Measurements from ENCODE around the gene BNIPL. TPM values are rescaled to one million over a fixed set of nuclear protein-coding genes. Genes with fewer than 3 reads are reported as not detected.

Gene BNIPL
- total RNA-seq, 1 experiment from 2014 or later = 0.46 TPM

DNA sequence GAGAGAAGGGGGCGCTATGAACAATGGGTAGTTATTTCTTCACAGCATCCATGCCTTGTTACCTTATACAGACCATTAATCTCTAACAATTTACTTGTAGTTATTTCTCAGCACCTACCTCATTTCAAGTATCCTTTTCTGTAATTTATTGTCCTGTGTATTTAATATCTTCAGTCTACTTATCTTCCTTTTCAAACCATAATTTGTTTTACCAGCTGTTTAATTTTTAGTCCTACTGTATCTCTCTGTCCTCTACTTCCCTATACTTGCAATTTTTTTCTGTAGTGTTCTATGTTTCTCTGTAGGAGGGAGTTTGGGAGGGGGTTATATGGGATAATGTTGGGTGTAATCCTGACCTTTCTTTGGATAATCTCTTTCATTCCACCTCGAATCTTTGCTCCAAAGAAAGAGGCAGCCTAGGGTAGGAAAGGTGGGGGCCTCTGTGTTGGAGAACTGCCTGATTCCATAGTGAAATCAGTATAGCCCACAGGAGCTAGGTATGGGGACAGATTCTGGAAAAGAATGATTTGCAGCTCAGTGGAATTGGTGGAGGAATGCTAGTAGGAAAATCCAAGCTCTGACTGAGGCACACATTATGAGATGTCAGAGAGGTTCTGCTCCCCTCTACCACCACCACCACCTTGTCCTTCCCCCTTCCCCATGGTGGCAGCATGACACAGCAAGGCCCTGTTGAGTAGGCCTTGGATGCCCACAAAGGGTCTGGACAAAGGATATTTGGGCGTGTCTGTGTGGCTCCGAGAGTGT is 24.5 kb downstream of the BNIPL start:
- Histone ChIP-seq H3K9me3 (ENCODE audit: control insufficient read depth, insufficient read depth, low read depth, low read length) (no peaks in the 10 kb centered on the region), H3K27me3 (ENCODE audit: control insufficient read depth, insufficient read depth, low read length) (no peaks in the 10 kb centered on the region), H3K4me3 (ENCODE audit: low read depth in 2 of 2, low read length in 2 of 2) (peak overlapping the region; percentile 94 to 99), H3K27ac (ENCODE audit: low read length) (peak overlapping the region; percentile 97), H3K4me1 (ENCODE audit: control insufficient read depth, insufficient read depth, low read length) (peaks cover 21% of the 10 kb centered on the region), H3K36me3 (ENCODE audit: control insufficient read depth, insufficient read depth, low read length) (peaks cover 3% of the 10 kb centered on the region)
- TF ChIP-seq SIN3A (IDR thresholded peaks at IDR 0.05; ENCODE audit: borderline replicate concordance, insufficient read depth, low read depth, low read length) (no peak), REST (IDR thresholded peaks at IDR 0.05; ENCODE audit: insufficient read depth in 1 of 2, low read depth in 2 of 2, low read length in 1 of 2) (no peak), TCF7L2 (IDR thresholded peaks at IDR 0.05; ENCODE audit: low read depth, low read length) (no peak), POLR2AphosphoS5 (IDR thresholded peaks at IDR 0.05; ENCODE audit: low read depth, low read length) (no peak)
- TF ChIP-seq, protein P1, sequence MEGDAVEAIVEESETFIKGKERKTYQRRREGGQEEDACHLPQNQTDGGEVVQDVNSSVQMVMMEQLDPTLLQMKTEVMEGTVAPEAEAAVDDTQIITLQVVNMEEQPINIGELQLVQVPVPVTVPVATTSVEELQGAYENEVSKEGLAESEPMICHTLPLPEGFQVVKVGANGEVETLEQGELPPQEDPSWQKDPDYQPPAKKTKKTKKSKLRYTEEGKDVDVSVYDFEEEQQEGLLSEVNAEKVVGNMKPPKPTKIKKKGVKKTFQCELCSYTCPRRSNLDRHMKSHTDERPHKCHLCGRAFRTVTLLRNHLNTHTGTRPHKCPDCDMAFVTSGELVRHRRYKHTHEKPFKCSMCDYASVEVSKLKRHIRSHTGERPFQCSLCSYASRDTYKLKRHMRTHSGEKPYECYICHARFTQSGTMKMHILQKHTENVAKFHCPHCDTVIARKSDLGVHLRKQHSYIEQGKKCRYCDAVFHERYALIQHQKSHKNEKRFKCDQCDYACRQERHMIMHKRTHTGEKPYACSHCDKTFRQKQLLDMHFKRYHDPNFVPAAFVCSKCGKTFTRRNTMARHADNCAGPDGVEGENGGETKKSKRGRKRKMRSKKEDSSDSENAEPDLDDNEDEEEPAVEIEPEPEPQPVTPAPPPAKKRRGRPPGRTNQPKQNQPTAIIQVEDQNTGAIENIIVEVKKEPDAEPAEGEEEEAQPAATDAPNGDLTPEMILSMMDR (IDR thresholded peaks at IDR 0.05) = no peak
- no peak for DNase-seq (ENCODE audit: low read depth, low spot score)
- CTCF ChIA-PET = interaction anchor here (1.3 kb wide), 1 partner anchor 13 kb away, joined by 4 read pairs; the partner anchor contains the start of gene C1orf56
- POLR2A ChIA-PET = interaction anchor here (0.6 kb wide), 1 partner anchor 9 kb away, joined by 5 read pairs; no protein-coding TSS in a partner anchor
- in situ Hi-C loops (cut with HindIII; ENCODE audit: low pct_unique_long_range_greater_than_20kb, low sequenced_read_pairs) (no loop called here), intact Hi-C loops (cut with micrococcal nuclease; ENCODE audit: unreplicated experiment) (no loop called here)
- peak; percentile 9 for ATAC-seq
- no TSS peak for BruUV-seq (replicated peaks)

- Histone ChIP-seq H3K4me3 (ENCODE audit: low read depth in 2 of 2, low read length in 2 of 2) (peak overlapping the region; percentile 94 to 99), H3K27me3 (ENCODE audit: control insufficient read depth, insufficient read depth, low read length) (no peaks in the 10 kb centered on the region), H3K36me3 (ENCODE audit: control insufficient read depth, insufficient read depth, low read length) (no peaks in the 10 kb centered on the region), H3K9me3 (ENCODE audit: control insufficient read depth, insufficient read depth, low read depth, low read length) (no peaks in the 10 kb centered on the region), H3K27ac (ENCODE audit: low read length) (peak overlapping the region; percentile 97), H3K4me1 (ENCODE audit: control insufficient read depth, insufficient read depth, low read length) (peaks cover 13% of the 10 kb centered on the region)
- ChIA-PET CTCF (no interaction called here), POLR2A (interaction anchor here (0.6 to 0.7 kb wide), 2 partner anchors 8 to 15 kb away, joined by 5 to 9 read pairs; no protein-coding TSS in a partner anchor)
- no TSS peak for BruUV-seq (replicated peaks)
- TF ChIP-seq POLR2AphosphoS5 (IDR thresholded peaks at IDR 0.05; ENCODE audit: low read depth, low read length) (no peak), SIN3A (IDR thresholded peaks at IDR 0.05; ENCODE audit: borderline replicate concordance, insufficient read depth, low read depth, low read length) (no peak), REST (IDR thresholded peaks at IDR 0.05; ENCODE audit: insufficient read depth in 1 of 2, low read depth in 2 of 2, low read length in 1 of 2) (no peak), TCF7L2 (IDR thresholded peaks at IDR 0.05; ENCODE audit: low read depth, low read length) (no peak)
- TF ChIP-seq, protein P1 (IDR thresholded peaks at IDR 0.05) = no peak
- intact Hi-C loops (cut with micrococcal nuclease; ENCODE audit: unreplicated experiment) (no loop called here), in situ Hi-C loops (cut with HindIII; ENCODE audit: low pct_unique_long_range_greater_than_20kb, low sequenced_read_pairs) (no loop called here)
- ATAC-seq (no peak), DNase-seq (ENCODE audit: low read depth, low spot score) (no peak)
Observed at GRCh38 chr1:151061704-151062103, 25.3 kb downstream of the BNIPL start.

Measured in Panc1 (cell line).